SK-N-SH treated with all-trans-retinoic acid at 6 μM for 48 hours (cell line): Measurements from ENCODE around the gene ETV6.
A peak's percentile ranks its signal among the peaks of the same experiment; 100 is the strongest.

Experiments
- ATAC-seq: fragments of 200-7000 bp; cut with Tn5 transposase; 3 replicates; pipeline ENCODE4 v1.9.1; 2020; ENCODE audit warnings: mild to moderate bottlenecking, moderate library complexity
- BACH2 ChIP-seq: fragments of 250-450 bp; sonication (Bioruptor Pico); IDR thresholded peaks from 2 replicates; pipeline ENCODE4 v1.9.0; 2021; ENCODE audit warnings: mild to moderate bottlenecking, borderline replicate concordance
- CREB5 ChIP-seq: fragments of 250-450 bp; sonication (Bioruptor Pico); IDR thresholded peaks from 2 replicates; pipeline ENCODE4 v1.5.1; 2020; ENCODE audit warnings: low read depth, mild to moderate bottlenecking, moderate library complexity
- ESRRG ChIP-seq: fragments of 250-450 bp; sonication (Bioruptor Pico); IDR thresholded peaks from 2 replicates; pipeline ENCODE4 v1.6.1; 2021; ENCODE audit warnings: mild to moderate bottlenecking
- GLIS3 ChIP-seq: fragments of 250-450 bp; sonication (Bioruptor Pico); IDR thresholded peaks from 2 replicates; pipeline ENCODE4 v1.5.0; 2020; ENCODE audit warnings: mild to moderate bottlenecking, moderate library complexity
- ISL1 ChIP-seq: fragments of 250-450 bp; sonication (Bioruptor Pico); IDR thresholded peaks from 2 replicates; pipeline ENCODE4 v2.1.2; 2022; ENCODE audit warnings: mild to moderate bottlenecking, moderate library complexity
- OSR1 ChIP-seq: fragments of 250-450 bp; sonication (Bioruptor Pico); IDR thresholded peaks from 2 replicates; pipeline ENCODE4 v1.8.0; 2022; ENCODE audit warnings: moderate library complexity, mild to moderate bottlenecking, inconsistent platforms
- PATZ1 ChIP-seq: fragments of 250-450 bp; sonication (Bioruptor Pico); IDR thresholded peaks from 2 replicates; pipeline ENCODE4 v1.8.0; 2020; ENCODE audit warnings: mild to moderate bottlenecking, moderate library complexity, borderline replicate concordance
- POU6F1 ChIP-seq: fragments of 250-450 bp; sonication (Bioruptor Pico); IDR thresholded peaks from 2 replicates; pipeline ENCODE4 v1.8.0; 2021; ENCODE audit warnings: low read depth, mild to moderate bottlenecking, moderate library complexity, borderline replicate concordance
- PPARA ChIP-seq: fragments of 250-450 bp; sonication (Bioruptor Pico); IDR thresholded peaks from 2 replicates; pipeline ENCODE4 v1.5.0; 2020; ENCODE audit warnings: mild to moderate bottlenecking, borderline replicate concordance
- RARB ChIP-seq: fragments of 250-450 bp; sonication (Bioruptor Pico); IDR thresholded peaks from 2 replicates; pipeline ENCODE4 v1.8.0; 2021; ENCODE audit warnings: mild to moderate bottlenecking, moderate library complexity
- SNAI2 ChIP-seq: fragments of 250-450 bp; sonication (Bioruptor Pico); IDR thresholded peaks from 2 replicates; pipeline ENCODE4 v1.5.0; 2020; ENCODE audit warnings: mild to moderate bottlenecking, moderate library complexity
- TCF4 ChIP-seq: fragments of 250-450 bp; sonication (Bioruptor Pico); IDR thresholded peaks from 2 replicates; pipeline ENCODE4 v1.8.0; 2021; ENCODE audit warnings: mild to moderate bottlenecking, moderate library complexity, borderline replicate concordance
- TOX ChIP-seq: fragments of 250-450 bp; sonication (Bioruptor Pico); IDR thresholded peaks from 2 replicates; pipeline ENCODE4 v1.8.0; 2021; ENCODE audit warnings: mild to moderate bottlenecking, moderate library complexity, borderline replicate concordance
- TSHZ2 ChIP-seq: fragments of 250-450 bp; sonication (Bioruptor Pico); IDR thresholded peaks from 2 replicates; pipeline ENCODE4 v1.5.0; 2020; ENCODE audit warnings: mild to moderate bottlenecking, moderate library complexity
- ZC3H10 ChIP-seq: fragments of 250-450 bp; sonication (Bioruptor Pico); IDR thresholded peaks from 2 replicates; pipeline ENCODE4 v1.5.1; 2021; ENCODE audit warnings: mild to moderate bottlenecking, moderate library complexity
- ZFP3 ChIP-seq: fragments of 250-450 bp; sonication (Bioruptor Pico); IDR thresholded peaks from 2 replicates; pipeline ENCODE4 v1.5.0; 2020; ENCODE audit warnings: mild to moderate bottlenecking, moderate library complexity
- ZFP30 ChIP-seq: fragments of 450-650 bp; formaldehyde crosslinking; IDR thresholded peaks from 2 replicates; pipeline ENCODE4 v1.5.0; 2022; ENCODE audit warnings: mild to moderate bottlenecking, moderate library complexity
- ZNF565 ChIP-seq: fragments of 450-650 bp; formaldehyde crosslinking; conservative IDR thresholded peaks from 2 replicates; pipeline ENCODE4 v1.5.0; 2020; ENCODE audit warnings: low read depth, mild to moderate bottlenecking, moderate library complexity
- ZNF70 ChIP-seq: fragments of 450-650 bp; formaldehyde crosslinking; IDR thresholded peaks from 2 replicates; pipeline ENCODE4 v1.5.0; 2020; ENCODE audit warnings: mild to moderate bottlenecking, moderate library complexity

ETV6 gene

GRCh38 chr12:11891754-11892386 lies 242.4 kb downstream of the ETV6 start:
- no peak; the same call in 2 of the 3 replicates for ATAC-seq
- TF ChIP-seq PPARA (CRISPR knock-in tag) (no peak), OSR1 (CRISPR knock-in tag) (no peak), ZFP3 (CRISPR knock-in tag) (no peak), ESRRG (CRISPR knock-in tag) (no peak), GLIS3 (CRISPR knock-in tag) (no peak), TOX (CRISPR knock-in tag) (no peak), RARB (CRISPR knock-in tag) (no peak), ZNF565 (CRISPR knock-in tag) (no peak)

- ATAC-seq, result no peak
- TF ChIP-seq POU6F1 (no peak), PPARA (CRISPR knock-in tag) (no peak), OSR1 (CRISPR knock-in tag) (no peak), RARB (CRISPR knock-in tag) (no peak)
Measured at GRCh38 chr12:11893998-11894397, 244.5 kb downstream of the ETV6 start.

- ATAC-seq, result no peak
- no peak for TF ChIP-seq RARB (CRISPR knock-in tag)
- TF ChIP-seq POU6F1, result no peak
- no peak for TF ChIP-seq ZFP30
- TF ChIP-seq ISL1, result no peak
- TF ChIP-seq GLIS3 (CRISPR knock-in tag), result no peak
- TF ChIP-seq BACH2 (CRISPR knock-in tag), result no peak
- no peak for TF ChIP-seq ZC3H10 (CRISPR knock-in tag)
- no peak for TF ChIP-seq ZNF70 (CRISPR knock-in tag)
- TF ChIP-seq TCF4, result no peak
- no peak for TF ChIP-seq TOX (CRISPR knock-in tag)
- no peak for TF ChIP-seq ZNF565 (CRISPR knock-in tag)
- no peak for TF ChIP-seq SNAI2 (CRISPR knock-in tag)
Measured at GRCh38 chr12:11894890-11895289, 245.4 kb downstream of the ETV6 start.

GRCh38 chr12:11895421-11896078 lies 246.1 kb downstream of the ETV6 start:
- no peak for TF ChIP-seq PPARA (CRISPR knock-in tag)
- TF ChIP-seq PATZ1 (CRISPR knock-in tag), result no peak
- no peak for TF ChIP-seq ZC3H10 (CRISPR knock-in tag)
- no peak for TF ChIP-seq OSR1 (CRISPR knock-in tag)
- TF ChIP-seq BACH2 (CRISPR knock-in tag), result no peak
- no peak for TF ChIP-seq ZFP3 (CRISPR knock-in tag)
- no peak for TF ChIP-seq ESRRG (CRISPR knock-in tag)
- TF ChIP-seq GLIS3 (CRISPR knock-in tag), result no peak
- TF ChIP-seq ISL1, result no peak
- no peak for TF ChIP-seq CREB5 (CRISPR knock-in tag)
- no peak for TF ChIP-seq ZFP30
- ATAC-seq, result no peak

- TF ChIP-seq TOX (CRISPR knock-in tag) (no peak), TSHZ2 (CRISPR knock-in tag) (no peak), ISL1 (0 out of 2 replicates have a peak, but pooled peaks have one; percentile 6)
- ATAC-seq, result peak; percentile 41; the same call in 2 of the 3 replicates
Measured at GRCh38 chr12:11896417-11896929, 247.0 kb downstream of the ETV6 start.
